Kidney tubule cell (primary cell): Measurements from ENCODE around the gene IGHMBP2.

Source experiments
- DNase-seq: peaks from one replicate; pipeline ENCODE4 v3.0.0-alpha.2; 2018; ENCODE audit warnings: low spot score

Gene IGHMBP2

GRCh38 chr11:68927280-68928135 lies 23.8 kb downstream of the IGHMBP2 start:
- no peak for DNase-seq

DNA sequence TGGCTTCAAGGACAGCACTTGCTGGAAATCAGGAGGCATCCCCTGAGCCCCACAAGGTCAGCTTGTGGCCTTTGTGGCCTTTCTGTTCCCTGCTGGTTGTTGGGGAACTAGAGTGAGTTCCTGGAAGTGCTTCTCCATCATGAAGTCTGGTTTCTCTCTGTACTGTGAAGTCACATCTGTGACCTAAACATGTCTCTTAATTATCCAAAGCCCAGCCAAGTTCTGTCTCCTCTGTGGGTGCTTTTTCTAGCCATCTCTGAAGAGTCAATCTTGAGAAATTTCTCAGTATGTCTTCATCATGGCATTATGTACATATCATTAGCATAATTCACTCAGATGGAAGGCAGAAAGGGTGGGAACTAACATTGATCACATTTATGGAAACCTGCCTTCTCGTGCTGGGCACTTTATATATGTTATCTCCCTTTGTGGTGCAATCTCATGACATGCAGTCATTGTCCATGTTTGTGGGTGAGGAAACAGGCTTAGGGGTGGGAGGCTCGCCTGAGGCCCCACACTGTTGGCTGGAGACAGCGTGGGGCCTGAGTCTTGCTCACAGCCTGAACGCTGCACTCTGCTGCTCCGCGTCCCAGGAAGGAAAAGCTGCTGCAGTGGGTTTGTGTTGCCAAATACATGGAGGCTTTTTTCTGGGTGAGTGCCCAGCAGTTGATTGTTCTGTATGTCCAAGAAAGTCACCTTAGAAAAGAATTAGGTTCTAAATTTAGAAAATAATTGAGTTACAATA lies 24.6 kb downstream of the IGHMBP2 start:
- no peak for DNase-seq

DNA sequence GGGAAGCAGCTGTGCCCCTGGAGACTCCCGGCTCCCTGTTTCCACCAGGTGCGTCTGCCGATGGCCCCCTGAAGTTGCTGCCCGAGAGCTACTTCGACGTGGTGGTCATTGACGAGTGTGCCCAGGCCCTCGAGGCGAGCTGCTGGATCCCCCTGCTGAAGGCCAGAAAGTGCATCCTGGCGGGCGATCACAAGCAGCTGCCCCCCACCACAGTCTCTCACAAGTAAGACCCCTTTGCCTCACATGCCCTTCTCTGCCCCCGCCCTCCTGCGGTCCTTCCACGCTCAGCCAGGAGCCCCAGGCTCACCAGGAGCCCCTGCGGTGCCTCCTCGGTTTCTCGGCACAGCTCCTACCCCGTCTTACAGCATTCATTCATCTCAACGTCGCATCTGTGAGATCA lies 25.4 kb downstream of the IGHMBP2 start:
- DNase-seq, result no peak

- no peak for DNase-seq
Observed at GRCh38 chr11:68929706-68930570, 26.2 kb downstream of the IGHMBP2 start.

GRCh38 chr11:68930991-68931855 lies 27.5 kb downstream of the IGHMBP2 start:
- DNase-seq, result no peak

- no peak for DNase-seq
Observed at GRCh38 chr11:68931911-68932310, 28.2 kb downstream of the IGHMBP2 start.

DNA sequence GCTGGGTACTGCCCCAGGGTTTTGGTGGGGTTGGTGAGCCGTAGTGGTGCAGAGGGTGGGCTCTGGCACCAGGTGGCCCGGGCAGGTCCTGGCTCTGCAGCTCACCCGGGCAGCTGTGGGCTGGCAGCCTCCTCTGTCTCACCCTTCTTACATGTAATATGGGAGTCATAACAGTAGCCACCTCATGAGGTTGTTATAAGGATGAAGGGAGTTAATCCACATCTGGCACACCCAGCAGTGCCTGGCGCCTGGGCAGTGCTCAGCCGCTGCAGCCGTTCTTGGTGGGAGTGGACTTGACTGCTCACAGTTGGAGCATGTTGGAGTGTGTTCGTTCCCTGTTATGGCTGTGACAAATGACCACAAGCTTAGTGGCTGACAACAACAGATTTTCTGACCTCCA lies 28.7 kb downstream of the IGHMBP2 start:
- DNase-seq, result no peak

DNA sequence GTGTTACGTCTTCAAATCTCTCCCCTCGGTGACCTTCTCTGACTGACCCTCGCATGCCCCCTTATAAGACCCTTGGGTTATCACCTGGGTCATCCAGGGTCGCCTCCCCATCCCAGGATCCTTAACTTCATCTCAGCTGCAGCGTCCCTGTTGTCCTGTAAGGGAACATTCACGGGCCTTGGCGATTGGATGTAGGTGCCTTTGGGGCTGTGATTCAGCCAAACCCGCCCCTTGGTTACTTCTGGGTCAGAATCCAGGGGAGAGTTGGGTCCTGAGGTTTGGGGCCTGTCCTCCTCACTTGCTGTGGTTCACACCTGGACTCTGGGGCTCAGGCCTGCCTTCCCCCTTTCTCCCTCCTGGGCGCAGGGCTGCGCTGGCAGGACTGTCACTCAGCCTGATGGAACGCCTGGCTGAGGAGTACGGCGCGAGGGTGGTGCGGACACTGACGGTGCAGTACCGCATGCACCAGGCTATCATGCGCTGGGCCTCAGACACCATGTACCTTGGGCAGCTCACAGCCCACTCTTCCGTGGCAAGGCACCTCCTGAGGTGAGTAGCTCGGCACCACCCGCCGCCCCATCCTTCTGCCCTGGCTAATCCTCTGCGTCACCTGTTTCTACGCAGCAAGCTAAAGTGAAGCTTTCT lies 29.4 kb downstream of the IGHMBP2 start:
- DNase-seq, result no peak

DNA sequence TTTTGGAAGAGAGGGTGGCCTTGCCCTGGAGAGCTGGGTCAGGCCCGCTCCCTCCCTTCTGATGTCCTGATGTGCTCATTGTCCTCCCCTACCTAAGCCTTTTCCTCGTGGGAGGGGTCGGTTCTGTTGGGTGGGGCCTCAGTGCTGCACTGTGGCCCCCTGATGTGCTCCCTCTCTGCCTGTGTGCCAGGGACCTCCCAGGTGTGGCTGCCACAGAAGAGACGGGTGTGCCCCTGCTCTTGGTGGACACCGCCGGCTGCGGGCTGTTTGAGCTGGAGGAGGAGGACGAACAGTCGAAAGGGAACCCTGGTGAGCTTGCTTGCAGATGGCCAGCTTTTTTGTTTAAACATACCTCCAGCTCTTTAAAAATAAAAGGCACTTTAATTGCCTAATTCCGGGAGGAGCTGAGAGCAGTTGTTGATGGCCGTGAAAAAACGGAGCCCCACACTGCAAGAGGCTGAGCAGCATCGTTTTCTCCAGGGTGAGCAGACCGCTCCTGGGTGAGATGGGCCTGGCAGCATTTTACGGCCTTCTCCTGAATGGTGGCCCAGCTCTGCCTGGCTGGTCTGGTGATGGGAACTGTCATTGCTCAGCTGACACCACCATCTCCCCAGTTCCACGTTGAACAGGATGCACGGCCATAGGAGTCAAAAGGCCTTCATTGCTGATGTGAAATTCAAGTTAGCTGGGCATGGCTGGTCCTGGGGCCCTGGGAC lies 30.1 kb downstream of the IGHMBP2 start:
- DNase-seq, result no peak

GRCh38 chr11:68934321-68934645 lies 30.6 kb downstream of the IGHMBP2 start:
- no peak for DNase-seq

DNA sequence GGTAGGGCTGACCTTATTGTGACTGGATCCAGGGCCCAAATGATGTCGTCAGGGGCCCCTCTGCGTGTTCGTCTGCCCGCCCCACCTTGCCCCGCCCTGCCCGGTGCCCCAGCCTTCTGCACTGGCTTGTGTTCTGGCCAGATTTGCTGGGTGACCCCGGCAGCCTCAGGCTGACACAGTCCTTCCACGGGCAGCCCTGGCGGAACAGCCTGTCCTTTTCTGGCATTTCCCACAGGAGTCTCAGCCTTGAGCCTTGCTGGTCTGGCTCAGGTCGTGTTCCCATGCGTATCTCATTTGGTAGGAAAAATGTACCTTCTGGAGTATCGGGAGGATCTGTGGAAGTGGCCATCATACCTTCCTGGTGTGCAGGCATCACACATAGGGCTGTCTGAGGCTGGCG lies 31.0 kb downstream of the IGHMBP2 start:
- no peak for DNase-seq

- DNase-seq, result no peak
Observed at GRCh38 chr11:68935066-68935465, 31.4 kb downstream of the IGHMBP2 start.

DNA sequence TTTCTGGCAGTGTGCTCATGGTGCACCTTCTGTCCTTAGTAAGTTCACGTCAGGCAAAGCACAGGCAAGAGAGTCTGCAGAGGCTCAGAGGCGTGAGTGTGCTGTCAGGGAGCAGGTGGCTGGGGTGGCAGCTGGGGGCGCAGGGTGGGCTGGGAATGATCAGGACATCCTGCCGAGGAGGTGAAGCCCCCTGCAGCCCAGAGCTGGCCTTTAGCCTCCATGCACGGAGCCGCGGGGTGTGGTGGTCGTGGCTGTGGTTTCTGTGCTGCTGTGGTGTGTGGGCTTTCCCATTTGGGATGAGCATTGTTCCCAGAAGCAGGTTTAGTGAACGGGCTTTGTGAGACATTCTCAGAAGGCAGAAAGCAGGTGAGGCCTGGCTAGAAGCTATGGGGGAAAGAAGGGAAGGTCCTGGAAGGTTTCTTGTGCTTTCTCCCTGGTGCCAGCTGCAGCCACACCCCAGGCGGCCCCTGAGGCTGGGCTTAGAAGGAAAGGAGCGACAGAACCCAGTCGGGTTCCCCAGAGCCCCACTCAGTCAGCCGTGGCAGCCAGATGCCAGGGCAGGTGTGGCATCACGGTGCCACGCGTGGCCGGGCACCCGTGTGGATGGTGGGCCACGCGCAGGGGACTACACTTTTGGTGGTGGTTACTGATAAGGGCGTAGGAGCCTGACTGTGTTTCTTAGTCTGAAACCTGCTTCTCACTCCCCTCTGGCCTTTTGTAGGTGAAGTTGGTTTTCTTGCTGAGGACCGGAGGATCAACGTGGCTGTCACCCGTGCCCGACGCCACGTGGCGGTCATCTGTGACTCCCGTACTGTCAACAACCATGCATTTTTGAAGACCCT lies 32.0 kb downstream of the IGHMBP2 start:
- DNase-seq, result no peak

- no peak for DNase-seq
Observed at GRCh38 chr11:68936358-68936636, 32.6 kb downstream of the IGHMBP2 start.

- no peak for DNase-seq
Observed at GRCh38 chr11:68936676-68937620, 33.3 kb downstream of the IGHMBP2 start.

DNA sequence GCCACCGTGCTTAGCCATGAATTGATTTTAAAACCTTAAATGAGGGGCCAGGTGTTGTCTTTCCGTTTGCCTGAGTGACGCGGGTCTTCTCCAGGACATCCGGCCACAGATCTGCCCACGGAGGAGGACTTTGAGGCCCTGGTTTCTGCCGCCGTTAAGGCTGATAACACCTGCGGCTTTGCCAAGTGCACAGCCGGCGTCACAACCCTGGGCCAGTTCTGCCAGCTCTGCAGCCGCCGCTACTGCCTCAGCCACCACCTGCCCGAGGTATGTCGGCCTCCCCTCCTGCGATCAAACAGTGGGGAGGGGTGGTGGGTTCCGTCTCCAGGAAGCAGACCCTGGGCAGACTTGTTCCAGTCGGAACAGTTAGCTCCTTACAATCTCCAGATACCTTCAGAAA lies 34.4 kb downstream of the IGHMBP2 start:
- DNase-seq, result no peak

GRCh38 chr11:68938816-68939582 lies 35.3 kb downstream of the IGHMBP2 start:
- DNase-seq, result no peak
